HFF-Myc (cell line): ENCODE data around the gene NDUFA7.
A peak's percentile ranks its signal among the peaks of the same experiment; 100 is the strongest.

Experiments
- DNase-seq: peaks from one replicate; pipeline ENCODE4 v3.0.0-alpha.2; 2011; ENCODE audit warnings: low read depth; ENCODE audit errors: extremely low read depth
- H3K4me3 ChIP-seq: replicated peaks from 2 replicates; pipeline ENCODE4 v1.5.1; 2011; ENCODE audit warnings: low read depth, mild to moderate bottlenecking, control low read depth, low read length
- CTCF ChIP-seq: IDR thresholded peaks from 2 replicates; pipeline ENCODE4 v1.5.1; 2012; ENCODE audit warnings: mild to moderate bottlenecking, low read depth, low read length, control low read depth; ENCODE audit errors: missing control alignments

NDUFA7 gene

GRCh38 chr19:8321067-8321985 is at the start of gene NDUFA7, which contains the start of gene RPS28:
Gene NDUFA7 (minus strand): TSS chr19:8321375. CDS start chr19:8321358, 17 bp downstream.
Gene RPS28 (plus strand): TSS chr19:8321496. CDS start chr19:8321531, 35 bp downstream.
- DNase-seq: peak; percentile 93
- H3K4me3 ChIP-seq: peak within 1 kb of the TSS; percentile 97
- TF ChIP-seq CTCF: no peak

- no peak for TF ChIP-seq CTCF
- no peak for DNase-seq
- H3K4me3 ChIP-seq: no peak overlapping the region
Measured at GRCh38 chr19:8370176-8371010, 49.2 kb upstream of the NDUFA7 start.

GRCh38 chr19:8367327-8368001 is 46.3 kb upstream of the NDUFA7 start:
- H3K4me3 ChIP-seq: no peak overlapping the region
- TF ChIP-seq CTCF: no peak
- peak; percentile 90 for DNase-seq

DNA sequence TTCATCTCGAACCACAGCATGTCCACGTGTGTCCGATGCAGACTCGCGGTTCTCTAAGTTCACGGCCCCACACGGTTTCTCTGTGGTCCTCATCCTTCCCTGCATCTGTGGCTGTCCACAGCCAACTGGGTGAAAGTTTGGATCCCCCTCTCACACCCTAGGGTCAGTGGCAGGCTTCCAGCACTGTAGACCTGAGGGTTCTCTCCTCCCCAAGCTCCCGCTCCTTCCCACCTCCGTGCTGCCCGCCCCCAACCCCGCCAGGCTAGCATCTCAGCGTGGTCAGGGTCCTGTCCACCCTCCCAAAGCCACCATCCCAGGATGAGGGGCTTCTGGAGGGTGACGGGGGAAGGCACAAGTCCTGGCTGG is 45.8 kb upstream of the NDUFA7 start:
- TF ChIP-seq CTCF: no peak

DNA sequence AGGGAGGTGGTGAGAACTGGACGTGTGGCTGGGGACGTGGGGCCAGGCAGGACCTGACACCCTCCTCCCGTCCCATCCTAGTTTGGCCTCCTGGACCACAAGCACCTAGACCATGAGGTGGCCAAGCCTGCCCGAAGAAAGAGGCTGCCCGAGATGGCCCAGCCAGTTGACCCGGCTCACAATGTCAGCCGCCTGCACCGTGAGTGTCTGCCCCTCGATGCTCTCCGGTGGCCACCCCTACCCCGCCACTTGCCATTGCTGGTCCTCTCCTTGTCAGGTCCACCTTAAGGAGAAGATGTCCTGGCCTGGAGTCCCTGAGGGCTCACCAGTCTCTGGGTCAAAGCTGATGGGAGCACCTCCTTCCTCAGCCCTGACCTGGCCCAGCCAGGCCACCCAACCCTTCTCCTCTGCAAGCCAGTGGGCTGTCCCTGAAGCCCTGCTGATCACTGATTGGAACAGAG is 45.0 kb upstream of the NDUFA7 start:
- no peak for DNase-seq
- TF ChIP-seq CTCF: no peak
- H3K4me3 ChIP-seq: no peak overlapping the region

More for the DNA sequence above, 45.8 kb upstream of the NDUFA7 start:
- DNase-seq: no peak
- no peak overlapping the region for H3K4me3 ChIP-seq

DNA sequence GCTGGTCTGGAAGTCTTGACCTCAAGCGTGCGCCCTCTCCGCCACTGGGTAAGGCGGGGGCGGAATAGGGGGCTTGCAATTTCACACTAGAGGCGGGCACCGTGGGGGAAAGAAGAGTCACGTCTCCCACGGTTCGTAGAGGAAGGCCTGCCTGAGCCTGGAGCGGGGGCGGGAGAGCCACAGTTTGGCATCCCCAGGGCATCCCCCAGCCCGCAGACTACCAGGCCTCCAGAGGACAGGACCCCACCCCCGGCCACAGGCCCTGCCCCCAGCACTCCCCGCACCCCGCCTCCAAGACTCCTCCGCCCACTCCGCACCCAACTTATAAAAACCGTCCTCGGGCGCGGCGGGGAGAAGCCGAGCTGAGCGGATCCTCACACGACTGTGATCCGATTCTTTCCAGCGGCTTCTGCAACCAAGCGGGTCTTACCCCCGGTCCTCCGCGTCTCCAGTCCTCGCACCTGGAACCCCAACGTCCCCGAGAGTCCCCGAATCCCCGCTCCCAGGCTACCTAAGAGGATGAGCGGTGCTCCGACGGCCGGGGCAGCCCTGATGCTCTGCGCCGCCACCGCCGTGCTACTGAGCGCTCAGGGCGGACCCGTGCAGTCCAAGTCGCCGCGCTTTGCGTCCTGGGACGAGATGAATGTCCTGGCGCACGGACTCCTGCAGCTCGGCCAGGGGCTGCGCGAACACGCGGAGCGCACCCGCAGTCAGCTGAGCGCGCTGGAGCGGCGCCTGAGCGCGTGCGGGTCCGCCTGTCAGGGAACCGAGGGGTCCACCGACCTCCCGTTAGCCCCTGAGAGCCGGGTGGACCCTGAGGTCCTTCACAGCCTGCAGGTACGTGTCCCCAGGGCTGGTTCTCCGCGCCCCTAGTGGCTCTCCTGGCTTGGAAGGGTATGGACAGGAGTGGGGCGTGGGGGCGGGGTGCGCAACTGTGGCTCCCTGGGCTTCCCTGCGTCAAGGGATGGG is 42.9 kb upstream of the NDUFA7 start, which contains the start of gene ANGPTL4:
Gene ANGPTL4 (plus strand): TSS at position 353 of the 969 bp plus-strand sequence. CDS start 167 bp downstream, at position 520.
- H3K4me3 ChIP-seq: peak within 1 kb of the TSS; percentile 25
- DNase-seq: no peak
- peak; percentile 10 for TF ChIP-seq CTCF
